Measurements from ENCODE around the gene PRDX3.

The PRDX3 gene

DNA sequence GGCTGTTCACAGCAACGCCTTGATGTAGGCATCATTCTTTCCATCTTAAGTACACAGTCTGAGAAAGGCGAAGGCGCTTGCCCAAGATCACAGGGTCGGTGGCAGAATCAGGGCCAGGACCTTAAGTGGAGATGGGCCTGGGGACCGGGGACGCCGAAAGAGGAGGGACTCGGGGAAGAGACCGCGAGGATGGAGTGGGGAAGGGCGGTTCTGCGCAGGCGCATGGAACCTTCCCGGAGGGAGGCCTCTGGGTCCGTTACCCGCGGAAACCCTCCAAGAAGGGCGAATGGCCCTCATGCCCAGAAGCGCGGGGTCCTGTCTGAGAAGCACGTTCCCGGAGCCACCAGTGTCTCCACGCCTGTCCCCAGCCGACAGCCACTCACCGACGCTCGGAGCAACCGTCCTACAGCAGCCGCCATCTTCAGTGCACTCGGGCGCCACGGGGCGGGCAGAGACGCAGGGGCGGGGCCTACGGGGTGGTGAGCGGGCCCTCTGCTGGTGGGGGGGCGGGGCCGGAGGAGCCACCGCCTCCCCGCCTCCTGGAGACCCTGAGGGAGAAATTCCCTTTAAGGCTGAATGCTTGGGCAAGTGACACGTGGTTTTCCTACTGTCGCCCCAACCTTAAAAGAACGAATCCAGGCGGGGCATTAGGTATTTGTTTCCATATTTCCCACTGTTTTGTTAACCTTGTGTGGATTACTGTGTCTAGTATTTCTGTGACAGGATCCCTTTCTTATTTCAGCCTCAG lies at the start of gene PRDX3:
Gene PRDX3, minus strand, starts transcription at position 441 of the 748 bp plus-strand sequence. Its CDS starts 22 bp downstream, at position 419.
- DNase-seq (ENCODE audit: low read depth, low spot score): peak; percentile 57

DNA sequence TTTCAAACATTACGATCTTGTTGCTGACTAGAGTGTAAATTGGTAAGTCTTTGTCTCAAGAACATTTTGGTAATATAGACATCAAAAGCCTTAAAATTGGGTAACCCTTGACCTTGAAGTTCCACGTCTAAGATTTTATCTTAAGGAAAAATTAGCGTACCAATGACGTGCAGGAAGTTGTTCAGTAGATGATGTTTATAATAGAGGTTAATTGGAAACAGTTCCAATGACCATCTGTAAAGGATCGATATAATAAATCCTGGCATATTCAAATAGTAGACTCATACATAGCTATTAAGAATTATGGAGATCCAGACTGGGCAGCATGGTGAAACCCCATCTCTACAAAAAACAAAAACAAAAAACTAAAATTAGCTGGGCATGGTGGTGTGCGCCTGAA lies 49.2 kb upstream of the PRDX3 start:
- no peak for DNase-seq (ENCODE audit: low read depth, low spot score)

DNA sequence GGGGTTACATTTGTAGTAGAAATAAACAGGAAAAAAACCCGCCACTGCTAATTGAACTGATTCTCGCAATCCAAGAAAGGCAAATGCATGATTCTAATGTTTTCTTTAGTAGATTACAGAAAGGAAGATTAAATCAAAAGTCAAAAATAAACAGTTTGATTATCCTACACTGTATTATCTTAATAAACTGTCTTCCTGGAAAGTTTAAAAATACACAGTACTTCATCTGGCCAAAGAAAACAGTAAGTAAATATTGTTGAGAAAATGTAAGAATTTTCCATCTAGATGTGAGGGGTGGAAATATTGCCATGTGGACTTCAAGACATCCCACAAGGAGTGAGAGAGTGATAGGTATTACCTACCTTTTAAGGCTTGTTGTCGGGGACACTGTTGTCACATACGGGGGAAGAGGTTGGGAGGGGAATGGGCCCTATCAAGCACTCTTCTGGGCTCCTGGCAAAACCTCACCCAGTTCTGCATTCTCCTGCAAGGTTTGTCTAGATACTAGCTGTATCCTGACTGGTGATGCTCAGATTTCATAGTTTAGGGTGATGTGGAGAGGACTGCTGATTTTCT lies 46.6 kb upstream of the PRDX3 start:
- no peak for DNase-seq (ENCODE audit: low read depth, low spot score)

DNA sequence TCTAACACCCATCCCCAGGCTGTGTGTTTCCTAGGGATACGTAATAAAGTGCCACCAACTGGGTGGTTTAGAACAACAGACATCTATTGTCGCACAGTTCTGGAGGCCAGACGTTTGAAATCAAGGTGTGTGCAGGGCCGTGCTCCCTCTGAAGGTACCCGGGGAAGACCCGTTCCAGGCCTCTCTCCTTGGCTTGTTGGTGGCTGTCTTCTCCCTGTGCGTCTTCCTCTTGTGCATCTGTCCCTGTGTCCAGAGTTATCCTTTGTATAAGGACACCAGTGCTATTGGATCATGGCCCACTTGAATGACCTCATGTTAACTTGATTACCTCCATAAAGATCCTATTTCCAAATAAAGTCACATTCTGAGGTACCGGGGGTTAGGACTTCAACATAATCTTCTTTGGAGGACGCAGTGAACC lies 44.4 kb upstream of the PRDX3 start:
- DNase-seq (ENCODE audit: low read depth, low spot score): no peak

DNA sequence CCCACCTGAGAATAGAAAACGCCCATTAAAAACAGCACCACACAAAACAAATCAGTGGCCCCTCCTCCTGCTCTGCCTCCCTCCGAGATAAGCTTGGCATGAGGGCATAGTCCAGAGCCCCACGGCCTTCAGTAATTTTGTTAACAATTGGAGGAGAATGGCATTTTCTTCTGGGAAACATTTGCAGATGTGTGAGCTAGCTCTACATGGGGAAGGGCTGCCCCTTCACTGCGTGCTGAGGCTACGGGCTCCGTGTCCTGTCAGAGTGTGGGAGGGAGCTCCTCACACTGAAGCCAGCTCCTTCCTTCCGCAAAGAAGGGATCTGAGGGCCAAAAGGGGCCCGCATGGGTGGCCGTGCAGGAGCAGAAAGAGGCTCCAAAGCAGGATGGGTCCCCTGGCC lies 43.9 kb upstream of the PRDX3 start:
- DNase-seq (ENCODE audit: low read depth, low spot score): no peak

DNA sequence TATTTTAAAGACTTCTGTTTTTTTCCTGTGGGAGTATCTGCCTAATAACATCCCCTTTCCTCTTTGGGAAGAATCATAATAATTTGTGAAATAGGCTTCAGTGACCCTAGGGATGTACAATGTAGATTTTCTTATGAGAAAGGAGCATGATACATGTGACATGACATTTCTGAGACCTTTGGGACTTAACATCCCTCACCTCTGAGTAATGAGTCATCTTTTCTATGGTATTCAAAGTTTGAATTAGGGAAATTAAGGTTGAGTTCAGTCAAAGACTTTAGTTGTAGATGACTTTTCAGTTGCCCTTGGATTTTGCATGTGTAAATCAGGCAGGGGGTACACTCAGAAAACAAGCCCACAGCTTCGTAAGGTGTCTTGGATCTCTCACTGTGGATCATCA lies 43.1 kb upstream of the PRDX3 start:
- no peak for DNase-seq (ENCODE audit: low read depth, low spot score)

DNA sequence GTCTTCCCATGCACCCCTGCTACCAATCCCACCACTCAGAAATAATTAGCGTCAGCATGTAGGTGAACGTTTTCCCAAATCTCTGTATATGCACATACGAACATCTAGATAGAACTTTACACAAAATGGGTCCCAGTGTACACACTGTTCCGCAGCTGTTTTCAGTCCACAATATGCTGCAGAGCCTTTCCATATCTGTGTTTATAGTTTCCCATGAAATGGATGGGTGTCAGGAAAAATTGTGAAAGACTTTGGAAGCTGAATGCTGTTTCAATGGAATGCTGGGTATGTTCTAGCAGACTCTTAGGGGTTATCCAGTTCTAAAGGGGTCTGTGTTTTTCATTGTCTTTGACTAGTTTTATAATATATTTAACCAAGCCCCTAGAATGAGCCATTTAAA lies 42.6 kb upstream of the PRDX3 start:
- no peak for DNase-seq (ENCODE audit: low read depth, low spot score)

DNA sequence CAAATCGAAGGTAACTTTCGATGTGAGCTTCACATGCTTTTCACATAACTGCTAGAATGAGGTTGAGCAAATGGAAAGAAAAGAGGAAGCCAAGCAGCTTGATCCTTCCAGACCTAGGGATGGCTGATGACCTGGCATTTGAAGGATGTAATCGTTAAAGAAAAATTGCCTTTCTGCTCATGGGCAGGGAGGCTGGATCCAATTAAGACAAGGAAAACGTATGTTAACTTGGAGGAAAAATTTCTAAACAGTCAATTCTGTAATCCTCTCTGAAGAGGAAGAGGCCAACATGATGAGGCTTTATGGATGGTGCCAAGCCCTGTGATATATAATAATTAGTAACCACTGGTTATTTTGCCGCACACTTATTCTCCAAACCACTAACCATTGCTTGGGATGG lies 41.3 kb upstream of the PRDX3 start:
- no peak for DNase-seq (ENCODE audit: low read depth, low spot score)

DNA sequence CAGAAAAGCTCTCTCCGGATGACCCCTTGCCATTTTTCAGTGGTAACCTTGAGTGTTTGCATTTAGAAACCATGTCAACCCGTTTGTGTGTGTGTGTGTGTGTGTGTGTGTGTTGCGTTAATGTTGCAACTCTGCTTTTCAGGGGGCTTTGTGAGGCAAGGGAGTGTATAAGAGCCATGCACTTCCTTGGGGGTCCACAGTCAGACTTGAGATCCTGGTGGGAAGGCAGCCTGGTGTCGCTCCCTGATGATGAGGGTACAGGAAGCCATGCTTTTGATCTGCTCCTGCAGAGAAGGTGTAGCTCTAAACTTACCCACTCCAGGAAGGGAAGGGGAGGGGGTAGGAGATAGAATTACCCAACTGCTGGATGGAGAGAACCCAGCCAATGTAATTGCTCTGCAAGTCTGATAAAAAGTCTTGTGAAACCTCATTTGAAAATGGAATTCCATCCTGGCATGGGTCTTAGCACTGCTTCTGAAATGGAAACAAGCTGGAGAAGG lies 39.4 kb upstream of the PRDX3 start:
- DNase-seq (ENCODE audit: low read depth, low spot score): no peak

DNA sequence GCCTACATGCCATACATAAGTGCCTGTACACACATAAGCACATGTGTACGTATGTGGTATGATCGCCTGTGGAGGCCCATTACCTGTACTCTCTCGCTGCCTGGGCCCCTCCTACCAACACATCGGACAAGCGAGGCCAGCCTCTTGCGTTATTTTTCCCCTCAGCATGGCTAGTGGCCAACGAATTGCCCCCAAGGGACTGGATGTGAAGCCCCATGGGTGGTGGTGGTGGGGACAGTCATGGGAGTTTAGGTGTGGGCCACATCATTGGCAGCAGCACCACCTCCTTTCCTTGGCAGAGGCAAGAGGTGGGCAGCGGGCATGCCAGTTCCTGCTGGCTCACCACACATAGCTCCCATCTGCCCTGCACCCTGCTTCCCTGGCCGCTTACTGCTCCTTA lies 38.8 kb upstream of the PRDX3 start:
- no peak for DNase-seq (ENCODE audit: low read depth, low spot score)

DNA sequence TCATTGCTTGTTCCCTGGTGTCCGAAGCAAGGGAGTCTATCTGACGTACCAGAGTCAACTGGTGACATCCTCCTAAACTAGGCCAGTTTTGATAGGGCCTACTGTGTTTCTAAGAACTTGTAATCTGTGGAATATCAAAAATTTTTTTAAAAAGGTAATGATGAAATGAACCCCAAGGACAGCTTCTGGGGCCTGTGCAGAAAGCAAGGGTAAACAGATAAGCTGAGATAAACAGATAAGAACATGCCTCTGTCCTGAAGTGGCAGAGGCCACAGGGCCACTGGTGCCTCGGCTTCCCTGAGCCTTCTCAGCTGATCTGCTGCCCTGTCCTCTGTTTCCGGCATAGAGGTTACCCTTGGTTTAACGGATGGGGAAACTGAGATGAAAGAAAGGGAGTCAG lies 37.5 kb upstream of the PRDX3 start:
- no peak for DNase-seq (ENCODE audit: low read depth, low spot score)

DNA sequence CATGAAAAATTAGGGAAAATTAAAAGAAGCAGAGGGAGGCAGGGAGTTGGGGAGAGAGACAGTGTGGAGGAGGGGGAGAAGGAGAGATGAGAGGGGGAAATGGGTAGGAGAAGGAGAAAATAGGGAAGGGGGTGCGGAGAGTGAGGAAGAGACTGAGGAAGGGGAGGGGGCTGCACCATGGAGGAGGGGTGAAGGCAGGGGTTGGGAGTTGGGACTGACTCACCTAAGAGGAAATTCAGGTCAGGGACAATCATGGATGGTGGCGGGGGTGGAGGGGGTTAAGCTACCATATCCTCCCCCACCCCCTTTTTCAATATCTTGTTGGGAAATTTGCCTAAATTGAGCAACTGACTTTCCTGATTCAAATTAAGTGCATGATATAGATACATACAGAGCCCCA lies 36.8 kb upstream of the PRDX3 start:
- DNase-seq (ENCODE audit: low read depth, low spot score): no peak

DNA sequence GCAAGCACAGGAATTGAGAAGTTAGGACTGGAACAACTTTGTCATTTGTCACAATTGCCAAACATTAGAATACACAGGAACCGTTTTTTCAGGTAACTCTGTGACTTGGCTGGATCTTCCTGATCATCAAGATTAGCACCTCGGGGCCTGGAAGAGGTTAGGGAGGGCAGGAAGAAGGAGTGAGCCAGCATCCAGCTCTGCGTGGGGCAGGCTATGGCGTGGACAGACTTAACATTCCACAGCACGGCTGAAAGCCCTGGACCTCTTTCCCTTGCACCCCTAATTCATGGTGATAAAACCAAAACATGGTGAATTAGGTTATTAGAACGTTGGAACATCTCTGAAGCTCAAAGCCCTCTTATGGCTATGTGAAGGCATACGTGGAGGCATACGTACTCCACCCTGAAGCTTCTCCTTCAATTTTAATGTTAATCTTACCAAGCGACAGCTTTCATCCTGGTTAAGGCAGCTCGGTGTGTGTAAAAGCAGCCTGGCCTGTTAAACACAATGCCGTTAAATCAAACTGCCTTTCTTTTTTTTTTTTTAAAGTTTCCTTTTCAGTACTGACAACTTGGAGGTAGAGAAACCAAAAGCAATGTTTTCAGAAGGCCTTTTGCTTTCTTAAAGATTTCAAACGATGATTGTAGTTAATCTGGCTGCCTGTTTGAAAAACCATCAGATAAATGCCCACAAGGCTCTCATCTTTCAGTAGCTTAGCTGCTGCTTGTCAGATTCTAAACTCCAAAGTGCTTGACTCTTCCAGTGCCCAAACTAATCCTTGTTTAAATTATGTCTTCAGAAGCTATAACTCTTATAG lies 33.2 kb upstream of the PRDX3 start:
- DNase-seq (ENCODE audit: low read depth, low spot score): no peak

DNA sequence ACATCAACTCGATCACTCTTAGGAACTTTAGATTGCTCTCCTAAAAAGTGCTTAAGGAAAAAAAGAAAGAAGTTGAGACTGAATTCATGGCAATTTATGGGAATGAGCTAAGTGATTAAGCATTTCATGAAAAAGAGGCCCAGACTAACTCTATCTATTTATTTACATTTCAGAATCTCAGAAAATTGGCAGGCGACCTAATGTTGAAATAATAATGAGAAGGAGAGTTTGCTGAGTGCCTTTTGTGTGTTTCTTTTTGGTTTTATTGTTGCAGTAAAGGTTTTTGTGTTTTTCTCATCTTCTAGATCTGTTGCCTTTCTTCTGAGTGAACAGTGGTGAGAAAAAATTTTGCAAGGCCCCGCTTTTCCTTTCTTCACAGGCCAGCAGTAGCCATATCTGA lies 32.6 kb upstream of the PRDX3 start:
- DNase-seq (ENCODE audit: low read depth, low spot score): no peak

DNA sequence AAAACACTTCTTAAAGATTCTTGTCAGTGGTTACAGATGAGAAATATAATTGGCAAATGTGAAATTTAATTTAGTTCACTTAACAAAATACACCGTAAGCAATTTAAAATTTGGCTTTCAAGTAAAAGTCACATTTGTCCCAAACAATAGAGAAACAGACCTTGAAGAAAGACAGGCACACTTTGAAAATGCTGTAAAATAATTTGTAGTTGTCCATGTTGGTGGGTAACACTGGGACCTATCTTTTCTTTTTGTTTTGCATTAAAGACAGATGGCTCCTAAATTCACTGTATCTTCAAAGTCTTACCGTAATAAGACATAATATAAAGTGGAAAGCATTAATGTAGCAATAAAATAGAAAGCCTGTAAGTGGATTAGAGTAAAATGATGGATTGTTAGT lies 32.0 kb upstream of the PRDX3 start:
- DNase-seq (ENCODE audit: low read depth, low spot score): no peak

DNA sequence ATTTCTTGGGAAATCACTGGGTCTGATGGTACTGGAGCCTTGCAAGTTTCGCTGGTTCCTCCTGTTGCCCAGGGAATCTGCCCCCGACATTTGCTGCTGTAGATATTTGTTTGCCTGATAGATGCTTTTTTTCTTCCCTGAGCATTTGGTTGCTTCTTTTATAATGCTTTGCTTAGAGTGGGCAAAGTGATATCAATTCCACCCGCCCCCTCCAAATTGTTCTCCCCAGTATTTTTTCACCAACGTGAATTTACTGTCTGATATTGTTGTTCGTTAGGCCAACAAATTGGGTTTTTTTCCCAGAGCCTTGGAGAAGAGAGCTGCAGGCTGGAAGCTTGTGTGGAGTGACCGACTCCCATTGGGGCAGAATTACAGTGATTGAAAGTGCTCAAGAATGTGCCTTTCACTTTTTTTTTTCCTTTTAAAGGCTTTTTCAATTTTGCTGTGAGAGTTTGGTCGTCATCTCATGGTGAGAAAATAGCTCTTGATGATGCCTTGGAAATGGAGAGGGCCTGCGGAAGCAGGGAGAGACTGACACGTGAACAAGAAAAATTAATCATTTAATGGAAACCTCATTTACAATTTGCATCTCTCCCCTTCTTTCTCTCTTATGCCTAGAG lies 31.2 kb upstream of the PRDX3 start:
- no peak for DNase-seq (ENCODE audit: low read depth, low spot score)

DNA sequence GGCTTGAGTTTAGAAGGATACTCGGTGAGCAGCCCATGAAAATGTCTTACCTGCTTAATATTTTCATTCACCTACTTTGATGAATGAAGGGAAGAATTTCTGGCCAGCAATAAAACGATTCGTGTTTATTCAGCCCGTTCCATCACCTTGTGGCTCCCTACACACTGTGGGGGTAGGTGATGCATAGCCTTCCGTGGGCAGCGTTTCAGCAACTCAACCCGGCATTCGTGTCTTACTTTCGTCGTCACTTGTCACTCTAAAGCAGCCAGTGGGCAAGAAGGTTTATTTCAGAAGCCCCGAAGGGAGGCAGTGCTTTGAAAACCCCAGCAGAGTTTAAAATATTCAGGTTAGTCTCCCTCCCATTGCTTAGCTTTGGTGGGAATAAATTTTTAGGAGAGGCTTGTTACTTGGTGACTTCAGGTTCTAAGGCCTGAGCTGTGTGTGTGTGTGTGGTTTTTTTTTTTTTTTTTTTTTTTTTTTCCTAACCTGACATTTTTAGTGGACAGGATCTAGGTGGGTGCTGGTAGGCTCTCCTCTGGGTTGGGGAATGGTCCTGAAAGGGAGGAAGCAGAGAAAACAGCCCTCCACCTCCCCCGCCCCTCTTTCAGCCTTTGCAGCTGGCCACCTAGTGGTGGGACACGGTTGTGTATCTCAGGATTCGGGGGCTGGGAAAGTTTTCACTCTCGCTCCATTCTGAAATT lies 30.6 kb upstream of the PRDX3 start:
- no peak for DNase-seq (ENCODE audit: low read depth, low spot score)

DNA sequence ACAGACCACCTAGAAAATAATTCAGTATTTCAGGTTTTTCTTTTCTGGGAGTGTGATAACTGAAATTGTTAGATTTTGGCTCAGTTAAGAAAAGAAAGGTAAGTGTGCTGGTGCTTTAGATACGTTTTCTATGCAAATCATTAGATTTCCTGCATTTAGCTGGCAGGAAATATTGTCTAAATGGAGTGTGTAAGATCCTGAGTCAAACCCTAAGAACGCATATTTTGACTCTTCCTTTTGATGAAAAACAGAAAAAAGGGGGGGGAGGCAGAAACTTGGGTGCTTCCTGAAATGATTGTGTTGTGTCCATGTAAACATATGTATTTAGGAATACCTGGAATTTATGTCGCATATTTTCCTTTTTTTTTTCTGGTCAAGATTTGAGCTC lies 29.9 kb upstream of the PRDX3 start:
- no peak for DNase-seq (ENCODE audit: low read depth, low spot score)

DNA sequence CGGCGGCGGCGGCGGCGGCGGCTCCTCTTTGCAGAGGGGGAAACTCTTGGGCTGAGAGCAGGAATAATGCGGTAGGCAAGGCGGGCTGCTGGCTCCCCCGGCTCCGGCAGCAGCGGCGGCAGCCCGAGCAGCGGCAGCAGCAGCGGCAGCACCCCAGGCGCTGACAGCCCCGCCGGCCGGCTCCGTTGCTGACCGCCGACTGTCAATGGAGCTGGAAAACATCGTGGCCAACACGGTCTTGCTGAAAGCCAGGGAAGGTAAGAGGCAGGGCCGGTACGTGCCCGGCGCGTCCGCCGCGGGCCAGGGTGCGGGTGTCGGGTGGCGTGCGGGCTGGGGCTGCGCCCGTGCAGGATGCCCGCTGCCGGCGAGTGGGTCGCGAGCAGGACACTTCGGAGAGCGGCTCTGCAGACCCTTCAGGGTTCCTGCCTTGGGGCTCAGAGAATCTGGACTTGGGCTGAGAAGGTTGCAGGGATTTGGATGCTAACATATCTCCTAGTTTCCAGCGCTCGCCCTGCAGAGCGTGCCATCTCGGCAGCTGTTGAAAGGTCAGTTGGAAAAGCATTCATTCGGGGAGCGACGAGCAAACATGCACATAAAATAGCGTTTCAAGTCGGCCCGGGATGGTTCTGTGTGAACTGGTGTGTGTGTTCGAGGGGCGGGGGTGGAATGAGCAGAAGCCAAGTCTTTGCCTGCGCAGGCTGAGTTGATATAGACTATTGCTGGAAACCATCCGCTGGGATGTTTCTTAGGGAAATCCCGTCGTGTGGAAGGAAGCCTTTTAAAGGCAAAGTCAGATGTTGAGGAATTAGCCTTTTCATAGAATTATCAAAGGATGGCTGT lies 29.3 kb upstream of the PRDX3 start:
- DNase-seq (ENCODE audit: low read depth, low spot score): no peak

DNA sequence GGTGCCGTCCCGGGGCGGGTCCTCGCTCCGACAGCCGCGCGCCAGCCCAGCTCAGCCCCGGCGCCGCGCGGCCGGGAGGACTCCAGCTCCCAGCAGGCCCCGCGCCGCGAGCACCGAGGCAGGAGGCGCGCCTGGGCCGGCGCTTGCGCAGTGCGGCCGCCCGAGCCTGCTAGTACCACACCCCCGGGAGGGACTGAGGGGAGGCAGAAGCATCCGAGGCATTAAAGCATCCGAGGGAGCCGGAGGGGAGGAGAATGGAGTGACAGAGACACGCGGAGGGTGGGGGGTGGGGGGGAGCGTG lies 28.7 kb upstream of the PRDX3 start, which contains the start of gene GRK5:
Gene GRK5, plus strand, starts transcription at position 206 of the 301 bp plus-strand sequence. CDS start 347 bp downstream, outside the sequence.
- peak; percentile 48 for DNase-seq (ENCODE audit: low read depth, low spot score)

Data from iPS DF 19.7 (cell line).